AG04450 (cell line): ENCODE results near the gene KRTAP10-1. TPM values are rescaled to one million over a fixed set of nuclear protein-coding genes. Genes with fewer than 3 reads are reported as not detected.

Experiments used
- CTCF ChIA-PET: fragments of 300-600, 350-600 bp; formaldehyde crosslinking; extraction: SDS; loops from one replicate; lab custom pipeline; 2022; ENCODE audit warnings: antibody characterized with exemption, inconsistent platforms; lab: Charles Lee
- POLR2A ChIA-PET: fragments of 350-600 bp; formaldehyde crosslinking; extraction: SDS; loops from one replicate; lab custom pipeline; 2021; ENCODE audit warnings: antibody characterized with exemption, inconsistent platforms; lab: Yijun Ruan, JAX
- DNase-seq: peaks from one replicate; pipeline ENCODE4 v3.0.0-alpha.2; 2011; ENCODE audit warnings: low read depth, low spot score
- H3K27ac ChIP-seq: one replicate; pipeline ENCODE4 v1.5.1; 2012; ENCODE audit warnings: low read depth, low read length, control low read depth
- H3K27me3 ChIP-seq: one replicate; pipeline ENCODE4 v1.6.0; 2012; ENCODE audit warnings: low read length; ENCODE audit not compliant: control insufficient read depth, insufficient read depth
- H3K4me3 ChIP-seq: 2 replicates; pipeline ENCODE4 v1.5.1; 2011; ENCODE audit warnings: mild to moderate bottlenecking, low read depth, low read length, control low read depth
- H3K9me3 ChIP-seq: 2 replicates; pipeline ENCODE4 v1.5.1; 2012; ENCODE audit warnings: low read length; ENCODE audit not compliant: control insufficient read depth, insufficient read depth
- CTCF ChIP-seq: IDR thresholded peaks from 2 replicates; pipeline ENCODE4 v1.5.1; 2011; ENCODE audit warnings: low read depth, low read length, control low read depth, inconsistent platforms
- polyA plus RNA-seq: library from polyadenylated mRNA; depleted of rRNA; stranded (reverse); fragments of >200 nt; gene quantifications from 2 replicates; pipeline ENCODE4 v1.2.3, GENCODE V29; 2011

Gene KRTAP10-1
- polyA plus RNA-seq, 1 experiment, result not detected

DNA sequence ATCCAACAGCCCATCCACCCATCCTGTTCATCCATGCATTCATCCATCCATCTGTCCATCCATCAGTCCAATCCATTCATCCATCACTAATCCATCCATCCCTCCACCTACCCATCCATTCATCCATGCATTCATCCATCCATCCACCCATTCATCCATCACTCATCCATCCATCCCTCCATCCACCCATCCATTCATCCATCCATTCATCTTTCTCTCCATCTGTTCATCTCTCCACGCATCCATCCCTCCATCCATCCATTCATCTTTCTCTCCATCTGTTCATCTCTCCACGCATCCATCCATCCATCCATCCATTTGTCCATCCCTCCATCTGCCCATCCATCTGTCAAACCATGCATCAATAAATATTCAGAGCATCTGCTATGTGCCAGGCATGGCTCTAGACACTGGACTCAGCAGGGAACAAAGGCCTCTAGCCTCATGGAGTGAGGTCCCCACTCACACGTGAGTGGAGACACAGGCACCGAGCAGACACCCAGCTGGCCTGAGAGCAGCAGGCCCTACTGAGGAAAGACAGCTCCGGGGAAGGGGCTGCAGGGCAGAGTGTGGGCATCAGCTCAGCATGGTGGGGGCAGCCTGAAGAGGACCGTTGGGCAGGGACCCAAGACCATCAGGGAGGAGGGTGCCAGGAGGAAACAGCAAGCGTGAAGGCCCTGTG lies 9.6 kb downstream of the KRTAP10-1 start:
- no peak for TF ChIP-seq CTCF
- H3K9me3 ChIP-seq, result peaks cover 76% of the 10 kb centered on the region
- H3K4me3 ChIP-seq, result no peak overlapping the region
- CTCF ChIA-PET, result interaction anchor here (0.6 kb wide), 1 partner anchor 398 kb away, joined by 3 read pairs; no protein-coding TSS in a partner anchor
- no peak overlapping the region for H3K27ac ChIP-seq
- POLR2A ChIA-PET, result no interaction called here
- H3K27me3 ChIP-seq, result no peaks in the 10 kb centered on the region
- DNase-seq, result no peak

DNA sequence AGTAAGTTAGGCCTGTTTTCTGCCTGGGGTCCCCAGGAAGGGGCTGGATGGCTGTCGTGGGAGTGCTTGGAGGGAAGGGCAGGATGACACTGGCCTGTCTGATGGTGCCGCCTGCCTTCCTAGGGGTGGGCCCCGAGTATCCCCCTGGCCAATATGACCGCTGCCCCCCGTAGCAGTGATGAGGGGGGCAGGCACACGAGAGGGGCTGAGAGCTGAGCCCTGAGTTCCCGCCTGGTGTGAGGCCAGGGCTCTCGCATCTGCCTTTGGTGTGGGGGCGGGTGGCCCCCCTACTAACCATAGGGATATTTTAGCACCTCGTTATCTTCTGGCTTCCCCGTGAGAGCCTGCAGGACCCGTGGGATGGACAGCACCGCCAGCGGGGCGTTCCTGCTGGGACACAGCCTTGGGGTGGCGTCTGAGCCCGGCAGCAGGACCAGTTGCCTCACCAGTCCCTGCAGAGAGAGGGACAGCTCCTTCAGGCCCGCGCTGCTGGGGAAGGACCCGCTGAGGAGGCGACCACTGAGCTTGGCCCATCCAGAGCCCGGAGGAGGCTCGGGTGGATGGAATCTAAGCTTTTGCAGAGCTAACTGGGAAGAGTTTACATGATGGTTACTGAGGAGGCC lies 10.4 kb downstream of the KRTAP10-1 start:
- H3K9me3 ChIP-seq, result peaks cover 79% of the 10 kb centered on the region
- ChIA-PET CTCF (interaction anchor here (0.6 kb wide), 1 partner anchor 398 kb away, joined by 3 read pairs; no protein-coding TSS in a partner anchor), POLR2A (no interaction called here)
- TF ChIP-seq CTCF, result no peak
- no peak overlapping the region for H3K4me3 ChIP-seq
- H3K27me3 ChIP-seq, result no peaks in the 10 kb centered on the region
- no peak for DNase-seq
- H3K27ac ChIP-seq, result no peak overlapping the region

GRCh38 chr21:44529011-44529421 lies 11.0 kb downstream of the KRTAP10-1 start:
- TF ChIP-seq CTCF, result no peak
- POLR2A ChIA-PET, result no interaction called here
- Histone ChIP-seq H3K4me3 (no peak overlapping the region), H3K9me3 (peaks cover 77% of the 10 kb centered on the region), H3K27me3 (no peaks in the 10 kb centered on the region), H3K27ac (no peak overlapping the region)
- CTCF ChIA-PET, result no interaction called here
- DNase-seq, result no peak

DNA sequence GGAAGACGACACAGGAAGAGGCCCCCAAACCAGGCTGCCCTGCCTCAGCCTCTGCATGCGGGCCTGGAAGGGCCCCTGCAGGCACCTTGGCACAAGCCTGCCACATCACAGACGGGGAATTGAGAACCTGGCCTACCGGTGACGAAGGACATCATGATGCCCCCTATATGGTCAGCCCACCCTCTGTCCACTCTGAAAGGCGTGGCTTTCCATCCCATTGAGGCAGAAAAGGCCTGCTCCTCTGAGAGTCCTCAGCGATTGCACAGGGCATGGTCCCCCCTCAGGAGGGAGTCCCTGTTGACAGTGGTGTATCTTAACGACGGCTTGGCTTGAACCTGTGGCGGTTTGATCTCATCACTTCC lies 11.4 kb downstream of the KRTAP10-1 start:
- CTCF ChIA-PET, result no interaction called here
- Histone ChIP-seq H3K27ac (no peak overlapping the region), H3K9me3 (peaks cover 73% of the 10 kb centered on the region), H3K27me3 (no peaks in the 10 kb centered on the region), H3K4me3 (no peak overlapping the region)
- POLR2A ChIA-PET, result no interaction called here
- DNase-seq, result no peak
- no peak for TF ChIP-seq CTCF

DNA sequence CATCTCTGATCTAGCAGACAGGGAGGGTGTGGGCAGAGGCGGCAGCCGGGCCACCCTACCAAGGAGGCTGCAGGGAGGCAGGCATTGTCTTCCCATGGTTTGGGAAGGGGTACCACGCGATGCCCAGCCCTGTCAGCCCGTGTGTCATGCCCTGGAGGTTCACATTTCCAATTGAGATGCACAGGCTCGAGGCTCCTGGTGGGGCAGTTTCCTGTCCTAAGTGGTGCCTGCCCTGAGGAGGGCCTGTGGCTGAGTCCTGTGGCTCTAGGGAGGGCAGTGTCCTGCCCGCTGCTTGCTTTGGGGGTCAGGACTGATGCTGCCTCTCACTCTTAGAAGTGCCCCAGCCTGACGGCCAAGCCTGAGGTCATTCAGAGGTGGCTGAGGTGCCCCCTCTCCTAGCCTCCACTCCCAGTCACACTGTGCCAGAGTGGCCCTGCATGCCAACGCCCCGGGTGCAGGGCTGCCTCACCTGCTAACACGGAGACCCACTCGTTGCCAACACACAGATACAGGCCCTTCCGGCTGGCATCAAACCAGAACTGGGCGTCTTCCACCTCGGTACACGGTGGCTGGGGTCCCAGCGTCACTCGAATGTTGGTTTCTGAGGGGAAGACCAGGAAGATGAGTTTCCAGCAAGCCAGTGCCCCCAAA lies 11.9 kb downstream of the KRTAP10-1 start:
- Histone ChIP-seq H3K9me3 (peaks cover 68% of the 10 kb centered on the region), H3K4me3 (no peak overlapping the region), H3K27ac (no peak overlapping the region), H3K27me3 (no peaks in the 10 kb centered on the region)
- POLR2A ChIA-PET, result no interaction called here
- no peak for DNase-seq
- CTCF ChIA-PET, result no interaction called here
- no peak for TF ChIP-seq CTCF
